GM23338 (cell line): ENCODE measurements around the gene MTA3. TPM values are rescaled to one million over a fixed set of nuclear protein-coding genes. Genes with fewer than 3 reads are reported as not detected.

ENCODE experiments used
- ATAC-seq: fragments of 200-7000 bp; cut with Tn5 transposase; 3 replicates; pipeline ENCODE4 v1.9.1; 2020
- DNase-seq: peaks from one replicate; pipeline ENCODE4 v3.0.0-alpha.2; 2015; ENCODE audit warnings: low spot score
- H2AFZ ChIP-seq: fragments of 200-600 bp; sonication (generic); 2 replicates; pipeline ENCODE4 v1.8.0; 2016; ENCODE audit warnings: antibody characterized with exemption, mild to moderate bottlenecking, moderate library complexity
- H3F3A ChIP-seq: fragments of 200-600 bp; sonication (generic); replicated peaks from 2 replicates; pipeline ENCODE4 v1.8.0; 2017; ENCODE audit warnings: antibody characterized with exemption, mixed run types, low read depth
- H3K27ac ChIP-seq: fragments of 200-600 bp; sonication (generic); 2 replicates; pipeline ENCODE4 v1.6.1; 2016; ENCODE audit warnings: low read depth
- H3K27me3 ChIP-seq: fragments of 200-600 bp; sonication (generic); 2 replicates; pipeline ENCODE4 v1.8.0; 2016; ENCODE audit warnings: mild to moderate bottlenecking, mixed run types, moderate library complexity; ENCODE audit not compliant: insufficient read depth
- H3K36me3 ChIP-seq: fragments of 200-600 bp; sonication (generic); 2 replicates; pipeline ENCODE4 v1.8.0; 2016; ENCODE audit warnings: mild to moderate bottlenecking; ENCODE audit not compliant: insufficient read depth
- H3K4me1 ChIP-seq: fragments of 200-600 bp; sonication (generic); 2 replicates; pipeline ENCODE4 v1.8.0; 2016; ENCODE audit warnings: mild to moderate bottlenecking, moderate library complexity; ENCODE audit not compliant: insufficient read depth
- H3K4me2 ChIP-seq: fragments of 200-600 bp; sonication (generic); 2 replicates; pipeline ENCODE4 v1.7.1; 2017; ENCODE audit warnings: mixed run types
- H3K4me3 ChIP-seq: fragments of 200-600 bp; sonication (generic); 2 replicates; pipeline ENCODE4 v1.6.1; 2016; ENCODE audit warnings: mixed run types
- H3K79me2 ChIP-seq: fragments of 200-600 bp; sonication (generic); replicated peaks from 2 replicates; pipeline ENCODE4 v1.8.0; 2017; ENCODE audit warnings: mild to moderate bottlenecking; ENCODE audit not compliant: insufficient read depth
- H3K9me2 ChIP-seq: fragments of 200-600 bp; sonication (generic); 2 replicates; pipeline ENCODE4 v1.8.0; 2017; ENCODE audit not compliant: insufficient read depth
- H4K20me1 ChIP-seq: fragments of 200-600 bp; sonication (generic); replicated peaks from 2 replicates; pipeline ENCODE4 v1.8.0; 2017; ENCODE audit warnings: mild to moderate bottlenecking; ENCODE audit not compliant: insufficient read depth
- H3K27ac Mint-ChIP-seq: 2 replicates; pipeline ENCODE4 v1.8.0; 2020; ENCODE audit warnings: inconsistent platforms, mild to moderate bottlenecking, moderate library complexity, mixed read lengths
- H3K27me3 Mint-ChIP-seq: 3 replicates; pipeline ENCODE4 v1.8.0; 2022; ENCODE audit warnings: low read depth, mild to moderate bottlenecking, moderate library complexity, mixed read lengths, inconsistent platforms; ENCODE audit not compliant: insufficient read depth, poor library complexity
- H3K36me3 Mint-ChIP-seq: 3 replicates; pipeline ENCODE4 v1.8.0; 2021; ENCODE audit warnings: low read depth, mild to moderate bottlenecking, inconsistent platforms, moderate library complexity, mixed read lengths
- H3K4me1 Mint-ChIP-seq: 3 replicates; pipeline ENCODE4 v1.8.0; 2020; ENCODE audit warnings: mild to moderate bottlenecking, inconsistent platforms, mixed read lengths
- H3K4me3 Mint-ChIP-seq: 3 replicates; pipeline ENCODE4 v1.8.0; 2021; ENCODE audit warnings: moderate library complexity, mild to moderate bottlenecking, inconsistent platforms, mixed read lengths
- H3K9me3 Mint-ChIP-seq: 3 replicates; pipeline ENCODE4 v1.8.0; 2020; ENCODE audit warnings: moderate library complexity, mild to moderate bottlenecking, inconsistent platforms, mixed read lengths
- CREB1 ChIP-seq: fragments of 250-450 bp; sonication (Bioruptor Pico); IDR thresholded peaks from 2 replicates; pipeline ENCODE4 v1.5.0; 2020; ENCODE audit warnings: low read depth, mild to moderate bottlenecking, moderate library complexity
- EZH2 ChIP-seq: fragments of 200-600 bp; sonication (generic); IDR thresholded peaks from one replicate; pipeline ENCODE4 v1.8.0; 2017; ENCODE audit warnings: antibody characterized with exemption, mild to moderate bottlenecking, low read depth; ENCODE audit not compliant: unreplicated experiment
- EZH2phosphoT487 ChIP-seq: fragments of 200-600 bp; sonication (generic); IDR thresholded peaks from one replicate; pipeline ENCODE4 v1.8.1; 2018; ENCODE audit warnings: antibody characterized with exemption; ENCODE audit not compliant: unreplicated experiment
- JUNB ChIP-seq: IDR thresholded peaks from one replicate; pipeline ENCODE4 v1.6.1; 2016; ENCODE audit warnings: antibody characterized with exemption; ENCODE audit not compliant: unreplicated experiment
- NANOG ChIP-seq: IDR thresholded peaks from 2 replicates; pipeline ENCODE4 v1.6.1; 2016; ENCODE audit warnings: antibody characterized with exemption, borderline replicate concordance
- POLR2AphosphoS5 ChIP-seq: IDR thresholded peaks from 2 replicates; pipeline ENCODE4 v1.6.1; 2016; ENCODE audit warnings: antibody characterized with exemption, low read depth
- STAT1 ChIP-seq: IDR thresholded peaks from one replicate; pipeline ENCODE4 v1.6.1; 2016; ENCODE audit warnings: antibody characterized with exemption; ENCODE audit not compliant: unreplicated experiment
- ZNF114 ChIP-seq: fragments of 250-450 bp; sonication (Bioruptor Pico); IDR thresholded peaks from 2 replicates; pipeline ENCODE4 v1.5.0; 2020; ENCODE audit warnings: mild to moderate bottlenecking, moderate library complexity
- ZNF331 ChIP-seq: fragments of 250-450 bp; sonication (Bioruptor Pico); IDR thresholded peaks from 2 replicates; pipeline ENCODE4 v1.5.0; 2020; ENCODE audit warnings: low read depth, mild to moderate bottlenecking, moderate library complexity
- polyA plus RNA-seq: library from polyadenylated mRNA; unstranded; fragments of >200 nt; fragmentation: Nextera tagmentation; extraction: Ambion mirVana; gene quantifications from 2 replicates; pipeline ENCODE4 v1.2.1, GENCODE V29; 2016
- total RNA-seq: library from RNA; depleted of rRNA; stranded (reverse); fragments of >200 nt; shearing (Covaris generic); gene quantifications from 2 replicates; pipeline ENCODE4 v1.2.3, GENCODE V29; 2014
- TF ChIP-seq, protein P1 (sequence below): fragments of 250-450 bp; sonication (Bioruptor Pico); IDR thresholded peaks from 2 replicates; pipeline ENCODE4 v1.5.0; 2020; ENCODE audit warnings: mild to moderate bottlenecking, moderate library complexity
- TF ChIP-seq, protein P2 (sequence below), 2 experiments: fragments of 200-600 bp in 1 of 2; sonication (generic) in 1 of 2; conservative IDR thresholded peaks; 2 replicates each; pipeline versions ENCODE4 v1.5.1 to v1.6.1; 2016 to 2017; ENCODE audit warnings: antibody characterized with exemption in 2 of 2, low read depth in 2 of 2, mild to moderate bottlenecking in 2 of 2, moderate library complexity in 1 of 2
- TF ChIP-seq, protein P3 (sequence below): IDR thresholded peaks from 2 replicates; pipeline ENCODE4 v1.6.1; 2016; ENCODE audit warnings: antibody characterized with exemption
- TF ChIP-seq, protein P4 (sequence below): IDR thresholded peaks from one replicate; pipeline ENCODE4 v1.6.1; 2018; ENCODE audit warnings: antibody characterized with exemption; ENCODE audit not compliant: unreplicated experiment

Gene MTA3
- total and polyA plus RNA-seq, 2 experiments from 2014 or later = 162 to 208 TPM

DNA sequence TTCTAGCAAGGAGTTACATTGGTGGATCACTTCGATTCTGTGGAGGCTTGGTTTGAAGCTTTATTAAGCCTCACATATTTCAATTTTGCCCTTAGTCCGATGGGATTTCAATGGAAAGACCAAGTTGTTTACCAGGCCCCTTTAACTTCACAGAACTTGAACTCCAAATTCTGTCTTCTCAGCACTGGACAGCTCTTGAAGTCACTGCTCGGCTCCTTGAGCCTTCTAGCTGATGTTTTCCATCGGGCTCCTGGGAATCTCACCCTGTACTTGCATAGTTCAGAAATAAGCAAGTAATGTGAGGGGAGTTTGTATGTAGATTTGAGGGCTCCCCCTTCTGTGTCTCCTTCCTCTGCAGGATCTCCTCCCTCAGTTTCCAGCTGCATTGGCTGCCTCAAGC lies 180.4 kb downstream of the MTA3 start:
- DNase-seq (no peak), ATAC-seq (no peak)
- no peak overlapping the region for H2AFZ ChIP-seq
- no peaks in the 10 kb centered on the region for H3F3A ChIP-seq
- Mint-ChIP-seq H3K4me3 (no peak overlapping the region), H3K4me1 (no peaks in the 10 kb centered on the region), H3K36me3 (no peaks in the 10 kb centered on the region), H3K27ac (no peak overlapping the region), H3K9me3 (no peaks in the 10 kb centered on the region), H3K27me3 (peaks cover 4% of the 10 kb centered on the region)
- H3K36me3 ChIP-seq = no peaks in the 10 kb centered on the region
- no peak overlapping the region for H3K4me3 ChIP-seq
- H3K4me2 ChIP-seq = no peak overlapping the region
- H3K4me1 ChIP-seq = no peaks in the 10 kb centered on the region
- H4K20me1 ChIP-seq = no peaks in the 10 kb centered on the region
- H3K79me2 ChIP-seq = no peaks in the 10 kb centered on the region
- no peaks in the 10 kb centered on the region for H3K9me2 ChIP-seq
- no peaks in the 10 kb centered on the region for H3K27me3 ChIP-seq
- TF ChIP-seq, protein P1, sequence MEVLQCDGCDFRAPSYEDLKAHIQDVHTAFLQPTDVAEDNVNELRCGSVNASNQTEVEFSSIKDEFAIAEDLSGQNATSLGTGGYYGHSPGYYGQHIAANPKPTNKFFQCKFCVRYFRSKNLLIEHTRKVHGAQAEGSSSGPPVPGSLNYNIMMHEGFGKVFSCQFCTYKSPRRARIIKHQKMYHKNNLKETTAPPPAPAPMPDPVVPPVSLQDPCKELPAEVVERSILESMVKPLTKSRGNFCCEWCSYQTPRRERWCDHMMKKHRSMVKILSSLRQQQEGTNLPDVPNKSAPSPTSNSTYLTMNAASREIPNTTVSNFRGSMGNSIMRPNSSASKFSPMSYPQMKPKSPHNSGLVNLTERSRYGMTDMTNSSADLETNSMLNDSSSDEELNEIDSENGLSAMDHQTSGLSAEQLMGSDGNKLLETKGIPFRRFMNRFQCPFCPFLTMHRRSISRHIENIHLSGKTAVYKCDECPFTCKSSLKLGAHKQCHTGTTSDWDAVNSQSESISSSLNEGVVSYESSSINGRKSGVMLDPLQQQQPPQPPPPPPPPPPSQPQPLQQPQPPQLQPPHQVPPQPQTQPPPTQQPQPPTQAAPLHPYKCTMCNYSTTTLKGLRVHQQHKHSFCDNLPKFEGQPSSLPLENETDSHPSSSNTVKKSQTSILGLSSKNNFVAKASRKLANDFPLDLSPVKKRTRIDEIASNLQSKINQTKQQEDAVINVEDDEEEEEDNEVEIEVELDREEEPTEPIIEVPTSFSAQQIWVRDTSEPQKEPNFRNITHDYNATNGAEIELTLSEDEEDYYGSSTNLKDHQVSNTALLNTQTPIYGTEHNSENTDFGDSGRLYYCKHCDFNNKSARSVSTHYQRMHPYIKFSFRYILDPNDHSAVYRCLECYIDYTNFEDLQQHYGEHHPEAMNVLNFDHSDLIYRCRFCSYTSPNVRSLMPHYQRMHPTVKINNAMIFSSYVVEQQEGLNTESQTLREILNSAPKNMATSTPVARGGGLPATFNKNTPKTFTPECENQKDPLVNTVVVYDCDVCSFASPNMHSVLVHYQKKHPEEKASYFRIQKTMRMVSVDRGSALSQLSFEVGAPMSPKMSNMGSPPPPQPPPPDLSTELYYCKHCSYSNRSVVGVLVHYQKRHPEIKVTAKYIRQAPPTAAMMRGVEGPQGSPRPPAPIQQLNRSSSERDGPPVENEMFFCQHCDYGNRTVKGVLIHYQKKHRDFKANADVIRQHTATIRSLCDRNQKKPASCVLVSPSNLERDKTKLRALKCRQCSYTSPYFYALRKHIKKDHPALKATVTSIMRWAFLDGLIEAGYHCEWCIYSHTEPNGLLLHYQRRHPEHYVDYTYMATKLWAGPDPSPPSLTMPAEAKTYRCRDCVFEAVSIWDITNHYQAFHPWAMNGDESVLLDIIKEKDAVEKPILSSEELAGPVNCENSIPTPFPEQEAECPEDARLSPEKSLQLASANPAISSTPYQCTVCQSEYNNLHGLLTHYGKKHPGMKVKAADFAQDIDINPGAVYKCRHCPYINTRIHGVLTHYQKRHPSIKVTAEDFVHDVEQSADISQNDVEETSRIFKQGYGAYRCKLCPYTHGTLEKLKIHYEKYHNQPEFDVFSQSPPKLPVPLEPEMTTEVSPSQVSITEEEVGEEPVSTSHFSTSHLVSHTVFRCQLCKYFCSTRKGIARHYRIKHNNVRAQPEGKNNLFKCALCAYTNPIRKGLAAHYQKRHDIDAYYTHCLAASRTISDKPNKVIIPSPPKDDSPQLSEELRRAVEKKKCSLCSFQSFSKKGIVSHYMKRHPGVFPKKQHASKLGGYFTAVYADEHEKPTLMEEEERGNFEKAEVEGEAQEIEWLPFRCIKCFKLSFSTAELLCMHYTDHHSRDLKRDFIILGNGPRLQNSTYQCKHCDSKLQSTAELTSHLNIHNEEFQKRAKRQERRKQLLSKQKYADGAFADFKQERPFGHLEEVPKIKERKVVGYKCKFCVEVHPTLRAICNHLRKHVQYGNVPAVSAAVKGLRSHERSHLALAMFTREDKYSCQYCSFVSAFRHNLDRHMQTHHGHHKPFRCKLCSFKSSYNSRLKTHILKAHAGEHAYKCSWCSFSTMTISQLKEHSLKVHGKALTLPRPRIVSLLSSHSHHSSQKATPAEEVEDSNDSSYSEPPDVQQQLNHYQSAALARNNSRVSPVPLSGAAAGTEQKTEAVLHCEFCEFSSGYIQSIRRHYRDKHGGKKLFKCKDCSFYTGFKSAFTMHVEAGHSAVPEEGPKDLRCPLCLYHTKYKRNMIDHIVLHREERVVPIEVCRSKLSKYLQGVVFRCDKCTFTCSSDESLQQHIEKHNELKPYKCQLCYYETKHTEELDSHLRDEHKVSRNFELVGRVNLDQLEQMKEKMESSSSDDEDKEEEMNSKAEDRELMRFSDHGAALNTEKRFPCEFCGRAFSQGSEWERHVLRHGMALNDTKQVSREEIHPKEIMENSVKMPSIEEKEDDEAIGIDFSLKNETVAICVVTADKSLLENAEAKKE (CRISPR knock-in tag) = no peak
- TF ChIP-seq ZNF331 (CRISPR knock-in tag) (no peak), JUNB (no peak), POLR2AphosphoS5 (no peak), NANOG (no peak), EZH2phosphoT487 (no peak), CREB1 (CRISPR knock-in tag) (no peak), EZH2 (no peak), ZNF114 (CRISPR knock-in tag) (no peak), STAT1 (no peak)
- TF ChIP-seq, protein P2, sequence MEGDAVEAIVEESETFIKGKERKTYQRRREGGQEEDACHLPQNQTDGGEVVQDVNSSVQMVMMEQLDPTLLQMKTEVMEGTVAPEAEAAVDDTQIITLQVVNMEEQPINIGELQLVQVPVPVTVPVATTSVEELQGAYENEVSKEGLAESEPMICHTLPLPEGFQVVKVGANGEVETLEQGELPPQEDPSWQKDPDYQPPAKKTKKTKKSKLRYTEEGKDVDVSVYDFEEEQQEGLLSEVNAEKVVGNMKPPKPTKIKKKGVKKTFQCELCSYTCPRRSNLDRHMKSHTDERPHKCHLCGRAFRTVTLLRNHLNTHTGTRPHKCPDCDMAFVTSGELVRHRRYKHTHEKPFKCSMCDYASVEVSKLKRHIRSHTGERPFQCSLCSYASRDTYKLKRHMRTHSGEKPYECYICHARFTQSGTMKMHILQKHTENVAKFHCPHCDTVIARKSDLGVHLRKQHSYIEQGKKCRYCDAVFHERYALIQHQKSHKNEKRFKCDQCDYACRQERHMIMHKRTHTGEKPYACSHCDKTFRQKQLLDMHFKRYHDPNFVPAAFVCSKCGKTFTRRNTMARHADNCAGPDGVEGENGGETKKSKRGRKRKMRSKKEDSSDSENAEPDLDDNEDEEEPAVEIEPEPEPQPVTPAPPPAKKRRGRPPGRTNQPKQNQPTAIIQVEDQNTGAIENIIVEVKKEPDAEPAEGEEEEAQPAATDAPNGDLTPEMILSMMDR (conservative IDR thresholded peaks at IDR 0.05; ENCODE audit: low read depth in 2 of 2) = no peak
- TF ChIP-seq, protein P3, sequence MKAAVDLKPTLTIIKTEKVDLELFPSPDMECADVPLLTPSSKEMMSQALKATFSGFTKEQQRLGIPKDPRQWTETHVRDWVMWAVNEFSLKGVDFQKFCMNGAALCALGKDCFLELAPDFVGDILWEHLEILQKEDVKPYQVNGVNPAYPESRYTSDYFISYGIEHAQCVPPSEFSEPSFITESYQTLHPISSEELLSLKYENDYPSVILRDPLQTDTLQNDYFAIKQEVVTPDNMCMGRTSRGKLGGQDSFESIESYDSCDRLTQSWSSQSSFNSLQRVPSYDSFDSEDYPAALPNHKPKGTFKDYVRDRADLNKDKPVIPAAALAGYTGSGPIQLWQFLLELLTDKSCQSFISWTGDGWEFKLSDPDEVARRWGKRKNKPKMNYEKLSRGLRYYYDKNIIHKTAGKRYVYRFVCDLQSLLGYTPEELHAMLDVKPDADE = no peak
- TF ChIP-seq, protein P4, sequence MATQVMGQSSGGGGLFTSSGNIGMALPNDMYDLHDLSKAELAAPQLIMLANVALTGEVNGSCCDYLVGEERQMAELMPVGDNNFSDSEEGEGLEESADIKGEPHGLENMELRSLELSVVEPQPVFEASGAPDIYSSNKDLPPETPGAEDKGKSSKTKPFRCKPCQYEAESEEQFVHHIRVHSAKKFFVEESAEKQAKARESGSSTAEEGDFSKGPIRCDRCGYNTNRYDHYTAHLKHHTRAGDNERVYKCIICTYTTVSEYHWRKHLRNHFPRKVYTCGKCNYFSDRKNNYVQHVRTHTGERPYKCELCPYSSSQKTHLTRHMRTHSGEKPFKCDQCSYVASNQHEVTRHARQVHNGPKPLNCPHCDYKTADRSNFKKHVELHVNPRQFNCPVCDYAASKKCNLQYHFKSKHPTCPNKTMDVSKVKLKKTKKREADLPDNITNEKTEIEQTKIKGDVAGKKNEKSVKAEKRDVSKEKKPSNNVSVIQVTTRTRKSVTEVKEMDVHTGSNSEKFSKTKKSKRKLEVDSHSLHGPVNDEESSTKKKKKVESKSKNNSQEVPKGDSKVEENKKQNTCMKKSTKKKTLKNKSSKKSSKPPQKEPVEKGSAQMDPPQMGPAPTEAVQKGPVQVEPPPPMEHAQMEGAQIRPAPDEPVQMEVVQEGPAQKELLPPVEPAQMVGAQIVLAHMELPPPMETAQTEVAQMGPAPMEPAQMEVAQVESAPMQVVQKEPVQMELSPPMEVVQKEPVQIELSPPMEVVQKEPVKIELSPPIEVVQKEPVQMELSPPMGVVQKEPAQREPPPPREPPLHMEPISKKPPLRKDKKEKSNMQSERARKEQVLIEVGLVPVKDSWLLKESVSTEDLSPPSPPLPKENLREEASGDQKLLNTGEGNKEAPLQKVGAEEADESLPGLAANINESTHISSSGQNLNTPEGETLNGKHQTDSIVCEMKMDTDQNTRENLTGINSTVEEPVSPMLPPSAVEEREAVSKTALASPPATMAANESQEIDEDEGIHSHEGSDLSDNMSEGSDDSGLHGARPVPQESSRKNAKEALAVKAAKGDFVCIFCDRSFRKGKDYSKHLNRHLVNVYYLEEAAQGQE = no peak
- H3K27ac ChIP-seq = no peak overlapping the region
